Activated T-cell treated with anti-CD3 and anti-CD28 coated beads, Interleukin-2, amount 50 U/mL, for 4 hours (primary cell): Measurements from ENCODE around the gene ASCL3. TPM values are rescaled to one million over a fixed set of nuclear protein-coding genes. Genes with fewer than 3 reads are reported as not detected.
"Not testable (repeated sequence)": the region's sequence is repeated elsewhere in the genome, so short reads cannot be mapped to it uniquely, and the experiment has no call there.

Experiments
- ATAC-seq, 2 donors: fragments of 200-7000 bp; cut with Tn5 transposase; one replicate each; pipeline ENCODE4 v1.10.0; 2021
- DNase-seq: peaks from one replicate; pipeline ENCODE4 v3.0.0-alpha.2; 2020
- H3K27me3 Mint-ChIP-seq: one replicate; pipeline ENCODE4 v1.8.0; 2021; ENCODE audit warnings: low read depth, mixed read lengths
- H3K36me3 Mint-ChIP-seq: one replicate; pipeline ENCODE4 v1.8.0; 2022; ENCODE audit warnings: mixed read lengths; ENCODE audit not compliant: insufficient read depth
- H3K4me1 Mint-ChIP-seq: one replicate; pipeline ENCODE4 v1.8.0; 2021; ENCODE audit warnings: low read depth, mixed read lengths
- H3K4me3 Mint-ChIP-seq: one replicate; pipeline ENCODE4 v1.8.0; 2021; ENCODE audit warnings: mild to moderate bottlenecking, moderate library complexity, mixed read lengths
- H3K9me3 Mint-ChIP-seq: one replicate; pipeline ENCODE4 v1.8.0; 2021; ENCODE audit warnings: mixed read lengths
- total RNA-seq, 3 donors: library from RNA; stranded (reverse); gene quantifications; one replicate each; pipeline ENCODE4 v1.2.1, GENCODE V29; 2021

Gene ASCL3
- total RNA-seq, 3 donors from 2014 or later: not detected

- no peaks in the 10 kb centered on the region for H3K9me3 Mint-ChIP-seq
- H3K27me3 Mint-ChIP-seq: no peaks in the 10 kb centered on the region
- H3K36me3 Mint-ChIP-seq: no peaks in the 10 kb centered on the region
- ATAC-seq (peak; percentile 14 to 17), DNase-seq (no peak)
- H3K4me3 Mint-ChIP-seq: peak overlapping the region; percentile 93
- H3K4me1 Mint-ChIP-seq: peaks cover 53% of the 10 kb centered on the region
Measured at GRCh38 chr11:8910649-8911026, 32.2 kb downstream of the ASCL3 start.

DNA sequence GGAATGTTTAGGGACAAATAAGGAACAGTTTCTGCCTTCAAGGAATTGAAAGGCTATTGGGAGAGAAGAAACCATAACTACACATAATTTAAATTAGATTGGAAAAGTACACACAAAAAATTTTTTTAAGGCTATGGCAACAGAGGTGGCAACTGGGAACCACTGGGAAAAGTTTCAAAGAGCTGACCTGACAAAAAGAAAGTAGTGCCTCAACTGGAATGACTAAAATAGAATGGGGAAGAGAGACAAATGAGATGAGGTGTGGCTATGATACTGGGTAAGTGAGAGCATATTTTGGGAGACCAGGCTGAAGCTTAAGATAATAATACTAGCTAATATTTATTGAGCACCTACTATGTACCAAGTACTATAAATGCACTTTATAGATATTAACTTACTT lies 34.7 kb downstream of the ASCL3 start:
- ATAC-seq: no peak
- DNase-seq: no peak
- Mint-ChIP-seq H3K27me3 (peaks cover 3% of the 10 kb centered on the region), H3K4me3 (no peak overlapping the region), H3K9me3 (no peaks in the 10 kb centered on the region), H3K4me1 (peaks cover 39% of the 10 kb centered on the region), H3K36me3 (no peaks in the 10 kb centered on the region)

DNA sequence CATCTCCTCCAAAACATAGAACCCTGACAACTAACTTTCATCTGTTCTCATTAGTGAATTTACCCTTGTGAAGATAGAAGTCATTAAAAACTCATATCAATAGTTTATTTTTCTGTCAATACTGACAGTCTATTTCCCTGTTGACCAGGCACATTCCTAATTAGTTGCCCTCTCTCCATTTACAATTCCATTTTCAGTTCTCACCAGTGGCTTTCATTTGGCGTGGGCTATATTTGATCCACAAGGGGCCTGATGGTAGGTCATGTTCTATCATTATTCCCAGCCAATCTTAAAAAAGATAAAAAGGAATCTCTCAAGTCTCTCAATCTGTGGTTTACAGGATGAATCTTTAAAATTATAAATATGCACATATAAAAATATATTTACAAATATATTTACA lies 35.7 kb downstream of the ASCL3 start:
- peaks cover 4% of the 10 kb centered on the region for H3K9me3 Mint-ChIP-seq

DNA sequence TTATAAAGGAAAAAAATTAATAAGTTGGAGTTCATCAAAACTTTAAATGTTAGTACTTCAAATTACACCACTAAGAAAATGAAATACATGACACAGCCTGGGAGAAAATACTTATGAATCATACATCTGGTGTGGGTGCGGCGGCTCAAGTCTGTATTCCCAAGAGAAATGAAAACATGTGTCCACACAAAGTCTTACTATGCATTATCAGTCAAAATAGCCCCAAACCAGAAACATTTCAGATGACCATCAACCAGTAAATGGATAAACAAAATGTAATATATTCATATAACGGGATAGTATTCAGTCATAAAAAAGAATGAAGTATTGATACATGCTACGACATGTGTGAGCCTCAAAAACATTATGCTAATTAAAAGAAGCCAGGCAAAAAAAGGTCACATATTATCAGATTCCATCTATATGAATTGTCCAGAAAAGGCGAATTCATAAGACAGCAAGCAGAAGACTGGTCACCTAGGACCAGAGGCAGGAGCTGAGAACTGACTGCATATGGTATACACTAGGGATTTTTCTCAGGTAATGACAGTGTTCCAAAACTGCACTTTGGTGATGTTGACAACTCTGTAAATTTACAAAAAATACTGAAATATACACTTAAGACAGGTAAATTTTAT lies 37.2 kb downstream of the ASCL3 start:
- no peak for DNase-seq
- Mint-ChIP-seq H3K9me3 (peaks cover 4% of the 10 kb centered on the region), H3K4me1 (peaks cover 32% of the 10 kb centered on the region), H3K4me3 (no peak overlapping the region), H3K36me3 (no peaks in the 10 kb centered on the region), H3K27me3 (peaks cover 7% of the 10 kb centered on the region)
- ATAC-seq: no peak

More for the DNA sequence above, 35.7 kb downstream of the ASCL3 start:
- DNase-seq (no peak), ATAC-seq (no peak)
- Mint-ChIP-seq H3K4me1 (peaks cover 33% of the 10 kb centered on the region), H3K36me3 (no peaks in the 10 kb centered on the region), H3K4me3 (no peak overlapping the region), H3K27me3 (peaks cover 3% of the 10 kb centered on the region)

- Mint-ChIP-seq H3K4me3 (no peak overlapping the region), H3K27me3 (peaks cover 9% of the 10 kb centered on the region), H3K9me3 (peaks cover 27% of the 10 kb centered on the region), H3K4me1 (no peaks in the 10 kb centered on the region), H3K36me3 (peaks cover 3% of the 10 kb centered on the region)
- ATAC-seq (no peak), DNase-seq (no peak)
Measured at GRCh38 chr11:8899119-8899753, 43.6 kb downstream of the ASCL3 start.

DNA sequence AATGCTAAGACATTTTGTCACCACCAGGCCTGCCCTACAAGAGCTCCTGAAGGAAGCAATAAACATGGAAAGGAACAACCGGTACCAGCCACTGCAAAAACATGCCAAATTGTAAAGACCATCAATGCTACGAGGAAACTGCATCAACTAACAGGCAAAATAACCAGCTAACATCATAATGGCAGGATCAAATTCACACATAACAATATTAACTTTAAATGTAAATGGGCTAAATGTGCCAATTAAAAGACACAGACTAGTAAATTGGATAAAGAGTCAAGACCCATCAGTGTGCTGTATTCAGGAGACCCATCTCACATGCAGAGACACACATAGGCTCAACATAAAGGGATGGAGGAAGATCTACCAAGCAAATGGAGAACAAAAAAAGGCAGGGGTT lies 51.6 kb downstream of the ASCL3 start:
- H3K4me1 Mint-ChIP-seq, H3K36me3 Mint-ChIP-seq, H3K4me3 Mint-ChIP-seq, H3K9me3 Mint-ChIP-seq, ATAC-seq, DNase-seq: not testable (repeated sequence)
- H3K27me3 Mint-ChIP-seq: peaks cover 22% of the 10 kb centered on the region

Other genes starting within 250 kb of the ASCL3 start
- gene AKIP1, start 31.8 kb downstream of the ASCL3 start, total RNA-seq: 10 to 100 TPM; 18.2 to 25.6 (median 25.6) TPM
- not detected for gene C11orf16, start 10.1 kb downstream of the ASCL3 start, total RNA-seq
- 10 to 100 TPM; 25.6 to 28.9 (median 28.6) TPM for gene TMEM9B, start 21.4 kb upstream of the ASCL3 start, total RNA-seq
- 1 to 10 TPM; 1.9 to 2.4 (median 2.0) TPM for gene NRIP3, start 61.0 kb upstream of the ASCL3 start, total RNA-seq
- gene SCUBE2, start 148.6 kb upstream of the ASCL3 start, total RNA-seq: under 1 TPM; 0.20 to 0.41 (median 0.26) TPM